H7 (cell line): Measurements from ENCODE around the gene ADARB2. TPM values are rescaled to one million over a fixed set of nuclear protein-coding genes. Genes with fewer than 3 reads are reported as not detected.

Source experiments
- DNase-seq: peaks from one replicate; pipeline ENCODE4 v3.0.0; 2012
- H3K27me3 ChIP-seq: 2 replicates; pipeline ENCODE4 v1.6.0; 2011; ENCODE audit warnings: mild to moderate bottlenecking, low read length; ENCODE audit not compliant: control insufficient read depth, insufficient read depth
- H3K36me3 ChIP-seq: replicated peaks from 2 replicates; pipeline ENCODE4 v1.5.1; 2011; ENCODE audit warnings: low read length; ENCODE audit not compliant: control insufficient read depth, insufficient read depth
- H3K4me3 ChIP-seq: 2 replicates; pipeline ENCODE4 v1.5.1; 2011; ENCODE audit warnings: low read depth, mild to moderate bottlenecking, control low read depth, low read length, moderate library complexity; ENCODE audit not compliant: insufficient read depth
- total RNA-seq: library from RNA; depleted of rRNA; stranded (reverse); fragments of >200 nt; shearing (Covaris generic); gene quantifications from 2 replicates; pipeline ENCODE4 v1.2.3, GENCODE V29; 2014

Gene ADARB2
- total RNA-seq, 1 experiment from 2014 or later = 1.5 TPM

DNA sequence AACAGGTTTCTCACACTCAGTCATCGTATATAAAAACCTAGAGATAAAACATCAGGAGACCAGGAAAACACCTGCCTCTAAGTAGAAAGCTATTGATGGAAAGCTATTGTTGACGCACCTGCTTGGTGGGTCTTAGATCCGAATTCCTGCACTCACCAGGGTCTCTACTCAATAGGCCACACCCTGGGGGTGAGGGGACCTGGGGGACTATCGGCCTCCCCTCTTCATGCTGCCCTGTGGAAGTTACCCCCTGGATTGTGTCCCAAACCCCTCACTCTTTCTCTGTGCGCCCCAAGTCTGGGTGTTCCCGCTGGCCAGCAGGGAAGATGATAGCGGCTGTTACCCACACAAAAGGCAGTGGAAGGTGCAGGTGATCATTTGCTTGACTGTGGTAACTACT, 368.1 kb downstream of the ADARB2 start:
- no peaks in the 10 kb centered on the region for H3K27me3 ChIP-seq
- no peak overlapping the region for H3K4me3 ChIP-seq
- peak; percentile 69 for DNase-seq
- no peaks in the 10 kb centered on the region for H3K36me3 ChIP-seq

DNA sequence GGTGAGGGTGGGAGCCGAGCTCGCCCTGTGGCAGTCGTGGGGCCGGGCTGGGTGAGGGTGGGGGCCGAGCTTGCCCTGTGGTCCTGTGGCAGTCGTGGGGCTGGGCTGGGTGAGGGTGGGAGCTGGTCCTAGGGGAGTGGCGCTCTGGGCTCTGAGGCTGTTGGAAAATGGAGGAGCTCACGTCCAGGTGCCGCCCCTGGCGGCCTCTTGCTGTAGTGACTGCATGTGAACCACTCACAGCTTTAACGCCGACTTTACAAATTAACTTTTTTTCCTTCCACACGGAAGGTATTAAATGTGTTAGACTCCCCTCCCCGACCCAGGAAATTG, 368.5 kb downstream of the ADARB2 start:
- no peaks in the 10 kb centered on the region for H3K36me3 ChIP-seq
- peak; percentile 90 for DNase-seq
- H3K4me3 ChIP-seq = no peak overlapping the region
- H3K27me3 ChIP-seq = no peaks in the 10 kb centered on the region

DNA sequence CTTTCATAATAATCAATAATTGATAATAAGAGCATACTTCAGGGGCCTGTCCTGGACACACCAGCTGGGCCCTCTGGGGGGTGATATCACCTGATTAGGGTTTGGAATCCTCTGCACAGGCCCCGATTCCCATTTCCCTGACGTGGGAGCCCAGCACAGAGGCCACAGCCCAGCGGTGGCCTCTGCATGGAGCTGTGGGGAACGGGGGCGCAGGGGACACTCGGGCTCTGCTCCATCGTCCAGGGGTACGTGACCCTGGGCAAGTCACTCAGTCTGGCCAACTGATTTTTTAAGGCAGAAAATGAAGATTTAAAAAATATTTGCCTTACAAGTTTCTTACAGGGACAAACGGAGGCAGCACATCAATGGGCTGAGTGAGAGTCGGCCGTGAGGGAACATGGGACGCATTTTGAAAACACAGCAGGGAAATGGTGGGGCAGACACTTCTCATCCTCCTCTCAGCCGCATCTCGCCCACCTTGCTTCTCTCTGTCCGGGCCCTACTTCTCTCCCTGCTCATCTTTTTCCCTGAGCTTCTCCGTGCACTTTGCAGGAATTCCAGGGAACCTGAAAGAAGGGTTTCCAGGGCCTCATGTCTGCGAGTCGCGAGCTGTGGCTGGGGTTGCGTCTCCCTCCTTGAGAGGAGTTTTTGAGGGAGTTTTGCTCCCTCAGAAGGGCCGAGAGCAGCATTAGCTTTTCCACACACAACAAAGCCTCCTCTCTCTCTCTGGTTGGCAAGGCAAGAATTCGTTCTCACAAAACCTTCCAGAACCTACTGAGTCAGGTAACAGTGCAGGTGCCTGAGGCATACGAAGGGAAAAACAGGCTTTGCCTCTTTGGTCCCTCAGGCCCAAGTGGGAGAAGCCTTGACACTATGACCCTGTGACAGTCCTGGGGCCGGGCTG, 369.1 kb downstream of the ADARB2 start:
- H3K4me3 ChIP-seq = no peak overlapping the region
- DNase-seq = peak; percentile 45

DNA sequence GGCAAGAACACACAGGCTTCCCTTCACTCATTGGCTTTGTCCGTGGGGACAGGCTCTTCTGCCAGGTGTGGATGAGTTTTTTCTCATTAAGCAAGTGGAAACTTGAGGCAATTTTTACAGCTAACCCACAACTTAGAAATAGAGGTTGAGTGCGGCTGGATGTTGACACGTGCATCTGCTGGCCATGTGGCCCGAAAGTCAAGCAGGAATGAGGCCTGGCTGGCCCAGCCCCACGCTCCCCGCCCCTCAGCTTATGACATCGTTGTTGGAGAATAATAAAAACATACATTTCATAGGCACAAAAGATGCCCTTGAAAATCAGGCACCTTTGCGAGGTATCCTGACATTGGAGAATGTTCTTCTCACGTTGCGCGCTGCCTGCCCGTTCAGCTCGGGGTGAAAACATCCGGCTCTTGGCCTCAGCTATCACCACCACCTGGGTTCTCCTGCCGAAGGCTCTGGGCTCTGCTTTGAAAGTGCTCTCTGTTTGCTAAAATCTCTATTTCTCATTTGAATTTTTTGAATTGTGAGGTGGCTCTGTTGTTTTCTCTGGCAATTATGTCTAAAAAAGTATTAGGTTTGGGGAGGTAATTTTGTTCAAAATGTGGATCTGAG, 370.4 kb downstream of the ADARB2 start:
- peak; percentile 19 for DNase-seq
- H3K4me3 ChIP-seq = no peak overlapping the region
- H3K27me3 ChIP-seq = no peaks in the 10 kb centered on the region
- H3K36me3 ChIP-seq = no peaks in the 10 kb centered on the region

More for the DNA sequence above, 369.1 kb downstream of the ADARB2 start:
- H3K27me3 ChIP-seq = no peaks in the 10 kb centered on the region
- H3K36me3 ChIP-seq = no peaks in the 10 kb centered on the region

DNA sequence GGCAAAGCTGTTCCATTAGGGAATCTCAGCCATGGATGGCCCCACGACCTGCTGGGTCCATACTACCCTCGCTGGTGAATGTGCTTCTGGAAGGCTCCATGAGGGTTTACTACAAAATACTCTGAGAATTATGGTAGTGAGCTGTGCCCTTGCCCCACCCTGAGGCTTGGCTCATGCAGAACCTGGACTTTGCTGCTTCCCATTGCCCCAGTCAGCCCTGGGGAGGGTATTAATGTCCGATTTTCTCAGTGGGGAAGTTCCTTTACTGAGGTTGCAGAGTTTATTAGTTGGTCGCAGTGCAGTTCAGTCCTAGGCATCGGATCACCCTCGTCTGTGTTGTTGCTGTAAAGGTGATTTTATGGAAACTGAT, 371.0 kb downstream of the ADARB2 start:
- Histone ChIP-seq H3K36me3 (no peaks in the 10 kb centered on the region), H3K27me3 (no peaks in the 10 kb centered on the region), H3K4me3 (no peak overlapping the region)
- DNase-seq = peak; percentile 7

DNA sequence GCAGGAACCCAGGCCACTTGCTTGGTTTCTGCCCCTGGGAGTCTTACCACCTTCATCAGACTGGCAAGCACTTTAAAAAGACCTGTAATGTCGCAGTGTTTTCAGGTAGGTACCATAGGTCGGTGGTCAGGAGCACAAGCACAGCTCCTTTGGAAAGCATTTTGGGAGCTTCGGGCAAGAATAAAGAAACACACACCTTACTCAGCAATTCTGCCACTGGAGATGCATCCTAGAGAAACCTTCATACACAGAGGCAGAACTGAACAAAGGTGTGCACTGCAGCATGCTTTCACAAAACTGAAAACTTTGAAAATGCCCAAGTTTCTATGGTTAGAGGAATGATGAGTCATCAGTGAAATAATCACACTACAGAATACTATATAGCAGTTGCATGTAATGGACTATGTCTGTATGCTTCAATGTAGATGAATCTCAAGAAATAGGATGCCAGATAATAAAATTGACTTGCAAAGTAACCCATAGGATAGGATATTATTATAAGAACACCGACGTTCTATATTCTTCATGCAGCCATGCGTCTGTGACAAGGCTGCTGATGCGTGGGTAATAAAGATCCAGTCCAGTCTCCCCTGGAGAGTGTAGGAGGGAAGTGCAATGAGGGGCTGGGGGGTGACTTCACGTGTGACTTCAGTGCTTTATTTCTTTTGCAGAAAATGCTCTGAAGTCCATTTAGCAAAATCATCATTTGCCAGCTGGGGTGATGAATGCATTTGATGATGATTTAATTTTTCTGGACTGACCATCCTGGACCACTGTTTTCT, 371.6 kb downstream of the ADARB2 start:
- peak; percentile 11 for DNase-seq
- no peak overlapping the region for H3K4me3 ChIP-seq
- no peaks in the 10 kb centered on the region for H3K27me3 ChIP-seq
- no peaks in the 10 kb centered on the region for H3K36me3 ChIP-seq

DNA sequence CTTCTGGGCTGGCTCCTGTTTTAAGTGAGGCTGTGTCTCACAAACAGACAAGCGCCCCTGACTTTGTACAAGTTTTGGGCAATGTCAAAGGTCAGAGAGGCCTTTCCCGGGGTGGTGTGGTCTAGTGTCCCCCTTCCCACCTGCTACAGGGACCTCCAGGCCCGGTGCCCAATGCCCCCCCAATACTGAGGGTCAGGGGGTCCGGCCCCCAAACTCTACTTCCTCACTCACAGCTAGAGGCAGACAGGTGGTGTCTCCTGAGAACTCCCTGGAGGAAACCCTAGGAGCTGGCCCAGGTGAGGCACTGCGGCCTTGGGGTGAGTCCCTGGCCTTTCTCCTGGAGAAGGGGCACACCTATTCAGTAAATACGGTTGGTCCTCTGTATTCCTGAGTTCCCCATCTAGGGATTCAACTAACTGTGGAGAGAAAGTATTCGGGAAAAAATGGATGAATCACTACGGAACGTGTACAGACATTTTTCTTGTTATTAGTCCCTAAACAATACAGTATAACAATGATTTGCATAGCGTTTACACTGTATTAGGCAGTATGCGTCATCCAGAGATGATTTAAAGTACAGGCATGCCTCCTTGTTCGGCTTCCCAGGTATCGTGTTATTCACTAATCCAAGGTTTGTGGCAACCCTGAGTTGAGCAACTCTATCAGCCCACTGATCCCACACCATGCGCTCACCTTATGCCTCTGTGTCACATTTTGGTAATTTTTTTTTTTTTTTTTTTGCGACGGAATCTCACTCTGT, 373.0 kb downstream of the ADARB2 start:
- DNase-seq = peak; percentile 32
- H3K36me3 ChIP-seq = no peaks in the 10 kb centered on the region

DNA sequence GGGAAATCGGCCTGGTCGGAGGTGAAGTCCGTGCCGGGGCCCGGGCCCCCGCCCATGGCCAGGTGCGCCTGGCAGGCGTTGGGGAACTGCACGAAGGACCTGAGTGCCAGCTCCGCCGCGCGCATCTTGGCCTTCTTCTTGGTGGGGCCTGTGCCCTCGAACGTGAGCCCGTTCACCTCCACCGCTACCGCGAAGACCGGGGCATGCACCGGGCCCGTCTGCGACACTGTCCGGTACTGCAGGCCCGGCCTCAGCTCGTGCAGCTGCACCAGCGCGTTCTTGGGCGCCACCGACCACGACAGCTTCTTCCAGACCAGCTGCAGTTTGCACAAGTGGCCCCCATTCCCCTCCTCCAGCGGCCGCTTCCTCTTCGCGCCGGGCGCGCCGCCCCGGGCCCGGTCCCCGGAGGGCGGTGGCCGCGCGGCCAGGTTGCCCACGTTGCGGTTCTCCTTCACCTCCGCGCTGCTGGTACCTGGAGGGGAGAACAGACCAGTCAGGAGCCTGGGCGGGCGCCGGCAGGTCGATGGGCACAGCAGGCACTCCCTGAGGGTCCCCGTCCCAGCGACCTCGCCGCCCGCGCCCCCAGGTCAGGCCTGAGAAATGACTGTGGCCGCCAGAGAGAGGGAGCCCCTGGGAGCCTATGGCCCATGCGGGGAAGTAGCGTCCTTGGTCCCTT, 373.7 kb downstream of the ADARB2 start:
- peak; percentile 60 for DNase-seq
- H3K36me3 ChIP-seq = no peaks in the 10 kb centered on the region
- H3K27me3 ChIP-seq = no peaks in the 10 kb centered on the region
- no peak overlapping the region for H3K4me3 ChIP-seq

More for the DNA sequence above, 373.0 kb downstream of the ADARB2 start:
- no peak overlapping the region for H3K4me3 ChIP-seq
- H3K27me3 ChIP-seq = no peaks in the 10 kb centered on the region

DNA sequence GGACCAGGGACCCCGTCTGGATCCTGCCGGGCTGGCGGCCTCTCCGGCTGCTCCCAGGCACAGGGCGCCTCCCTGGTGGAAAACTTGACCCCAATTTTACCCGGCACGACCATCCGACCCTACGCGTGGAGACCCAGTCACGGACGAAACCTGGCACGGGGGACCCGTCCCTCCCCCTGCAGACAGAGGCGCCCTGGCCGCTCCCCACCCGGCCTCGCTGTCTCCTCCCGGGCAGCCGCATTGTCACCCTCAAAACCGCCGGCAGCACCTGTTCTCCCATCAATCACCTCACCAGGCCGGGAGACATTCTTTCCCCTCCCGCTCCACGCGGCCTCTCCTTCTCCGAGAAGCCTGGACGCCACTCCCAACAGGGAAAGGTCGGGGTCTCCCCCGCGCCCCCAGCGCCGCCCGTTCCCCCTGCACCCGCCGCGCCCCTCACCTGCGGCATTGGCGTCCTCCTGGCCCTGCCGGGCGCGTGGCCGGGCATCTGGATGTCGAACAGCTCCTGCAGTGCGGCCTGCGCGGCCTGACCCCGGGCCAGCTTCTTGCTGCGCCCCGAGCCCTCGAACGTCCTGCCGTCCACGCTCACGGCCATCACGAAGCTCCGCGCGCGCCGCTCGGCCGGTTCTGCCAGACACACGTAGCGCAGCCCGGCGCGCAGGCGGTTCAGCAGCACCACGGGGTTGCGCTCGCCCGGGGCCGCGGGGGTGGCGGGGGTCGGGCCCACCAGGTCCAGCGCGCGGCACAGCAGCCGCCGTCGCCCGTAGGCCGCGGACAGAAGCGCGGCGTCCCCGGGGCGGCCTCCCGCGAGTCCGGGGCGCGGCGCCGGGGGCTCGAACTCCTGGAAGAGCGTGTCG, 374.5 kb downstream of the ADARB2 start:
- no peaks in the 10 kb centered on the region for H3K36me3 ChIP-seq
- H3K4me3 ChIP-seq = no peak overlapping the region
- DNase-seq = peak; percentile 56
- H3K27me3 ChIP-seq = no peaks in the 10 kb centered on the region

DNA sequence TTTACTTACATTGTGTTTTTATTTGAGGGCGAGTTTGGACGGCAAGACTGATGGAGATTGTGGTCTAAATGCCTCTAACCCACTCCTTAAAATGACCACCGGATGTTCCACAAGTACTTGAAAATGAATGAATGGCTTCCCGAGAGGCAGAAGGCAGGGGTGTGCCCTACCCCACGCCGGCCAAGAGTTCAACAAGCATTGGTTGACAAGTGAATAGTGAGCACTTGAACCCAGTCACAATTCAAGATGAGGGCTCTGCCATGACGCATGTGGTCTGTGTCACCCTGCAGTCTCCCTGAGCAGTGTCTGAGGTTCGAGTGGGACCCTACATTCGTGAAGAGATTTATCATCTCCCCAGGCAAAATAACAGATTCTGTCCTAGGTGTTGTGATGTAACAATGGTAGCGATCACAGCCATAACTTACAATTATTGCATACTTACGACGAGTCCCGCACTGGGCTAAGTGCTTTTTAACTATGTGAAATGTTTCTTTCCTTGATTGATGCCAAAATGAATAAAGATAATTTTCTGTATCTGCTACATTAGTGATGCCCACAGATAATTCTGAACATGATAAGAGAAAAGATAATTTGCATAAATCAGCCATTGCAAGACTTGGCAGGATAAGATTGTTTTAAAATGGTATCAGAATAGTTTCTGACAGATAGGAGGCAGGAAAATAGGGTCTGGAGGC, 375.8 kb downstream of the ADARB2 start:
- Histone ChIP-seq H3K27me3 (no peaks in the 10 kb centered on the region), H3K4me3 (no peak overlapping the region), H3K36me3 (no peaks in the 10 kb centered on the region)
- peak; percentile 20 for DNase-seq

DNA sequence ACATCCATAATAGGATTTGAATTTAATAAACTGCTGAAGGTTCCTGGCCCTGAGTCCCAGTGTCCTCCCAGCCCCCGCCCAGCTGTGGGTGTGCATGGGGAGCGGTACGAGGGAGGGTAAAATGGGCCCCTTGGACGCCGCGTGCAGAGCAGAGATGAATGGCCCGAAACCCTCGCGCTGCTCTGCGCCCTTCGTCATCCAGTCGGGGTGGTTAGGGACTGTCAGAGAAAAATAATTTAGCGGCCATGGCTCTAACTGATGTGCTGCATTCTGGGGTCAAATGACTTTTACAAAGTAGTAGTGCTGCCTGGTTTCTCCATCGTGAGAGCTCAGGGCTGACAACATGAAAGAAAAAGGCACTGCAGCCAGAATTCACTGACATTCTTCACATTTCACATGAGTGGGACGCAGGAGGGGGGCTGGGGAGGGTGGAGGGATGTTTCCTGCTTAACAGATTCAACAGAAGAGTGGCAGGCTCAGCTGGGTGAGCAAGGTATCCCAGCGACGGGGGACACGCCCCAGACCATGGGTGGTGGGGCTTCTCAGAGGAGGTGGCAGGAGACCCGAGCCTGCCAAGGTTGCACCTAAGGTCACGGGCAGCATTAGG, 376.7 kb downstream of the ADARB2 start:
- H3K4me3 ChIP-seq = no peak overlapping the region
- peak; percentile 84 for DNase-seq
- no peaks in the 10 kb centered on the region; the same call in 1 of the 2 replicates for H3K27me3 ChIP-seq
- no peaks in the 10 kb centered on the region for H3K36me3 ChIP-seq

DNA sequence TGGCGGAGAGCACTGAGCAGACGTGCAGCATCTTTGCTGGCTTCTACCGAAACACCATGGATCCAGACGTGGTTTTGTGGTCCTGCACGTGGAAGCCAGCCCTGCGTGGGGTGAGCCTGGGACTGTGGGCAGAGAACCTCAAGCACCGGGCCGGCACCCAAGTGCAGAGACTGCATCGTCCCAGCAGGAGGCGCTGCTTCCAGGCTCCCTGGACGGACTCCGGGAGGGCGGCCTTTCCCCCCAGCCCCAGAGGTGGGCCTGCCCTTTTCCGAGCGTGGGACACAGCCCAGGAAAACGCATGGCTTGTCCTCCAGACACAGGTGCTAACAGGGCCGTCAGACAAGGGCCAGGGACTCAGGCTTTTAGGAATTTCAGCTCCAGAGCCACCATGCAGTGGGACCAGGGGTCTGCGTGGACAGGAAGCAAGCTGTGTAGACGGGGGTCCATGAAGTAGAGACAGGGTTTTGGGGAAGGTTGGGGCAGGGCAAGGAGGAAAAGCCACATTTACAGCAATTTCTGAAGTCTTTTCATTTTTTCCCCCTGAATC, 377.2 kb downstream of the ADARB2 start:
- DNase-seq = peak; percentile 91
- no peak overlapping the region for H3K4me3 ChIP-seq
- no peaks in the 10 kb centered on the region; the same call in 1 of the 2 replicates for H3K27me3 ChIP-seq
- no peaks in the 10 kb centered on the region for H3K36me3 ChIP-seq
